H1 (cell line): Measurements from ENCODE around the gene OTOS. TPM values are rescaled to one million over a fixed set of nuclear protein-coding genes. Genes with fewer than 3 reads are reported as not detected.

Experiments
- CTCF ChIA-PET: fragments of 300-600 bp; sonication (Branson Sonifier 250); formaldehyde crosslinking; loops from one replicate; lab custom pipeline; 2021; ENCODE audit not compliant: partially characterized antibody; lab: Charles Lee
- POLR2A ChIA-PET: fragments of 300-600 bp; sonication (Branson Sonifier 250); formaldehyde crosslinking; loops from one replicate; lab custom pipeline; 2021; ENCODE audit warnings: inconsistent platforms; ENCODE audit not compliant: partially characterized antibody; lab: Charles Lee
- DNase-seq, 2 experiments: peaks; one replicate each; pipeline versions ENCODE4 v3.0.0 to v3.0.0-alpha.2; 2010 to 2022; ENCODE audit warnings: low spot score in 2 of 2, low read depth in 1 of 2, mixed read lengths in 1 of 2
- FAIRE-seq: peaks from 2 replicates; lab custom pipeline; 2011; peaks lifted over from hg19 to GRCh38; lab: Jason Lieb, UNC
- H2AFZ ChIP-seq: 2 replicates; pipeline ENCODE4 v1.8.1; 2012; ENCODE audit warnings: low read length, inconsistent platforms
- H2AK5ac ChIP-seq: 2 replicates; pipeline ENCODE4 v1.6.1; 2013; ENCODE audit warnings: low read depth, low read length
- H2BK120ac ChIP-seq: replicated peaks from 2 replicates; pipeline ENCODE3; 2013; ENCODE audit warnings: low read depth, low read length, inconsistent platforms
- H2BK12ac ChIP-seq: 2 replicates; pipeline ENCODE4 v1.6.1; 2013; ENCODE audit warnings: low read depth, low read length
- H2BK15ac ChIP-seq: 2 replicates; pipeline ENCODE4 v1.6.1; 2013; ENCODE audit warnings: low read length
- H2BK20ac ChIP-seq: 2 replicates; pipeline ENCODE4 v1.6.1; 2013; ENCODE audit warnings: low read length
- H2BK5ac ChIP-seq: 2 replicates; pipeline ENCODE4 v1.6.1; 2013; ENCODE audit warnings: low read depth, low read length
- H3K14ac ChIP-seq: 2 replicates; pipeline ENCODE4 v1.6.1; 2013; ENCODE audit warnings: inconsistent platforms; ENCODE audit not compliant: insufficient read length
- H3K18ac ChIP-seq: 2 replicates; pipeline ENCODE4 v1.6.1; 2013; ENCODE audit warnings: low read length; ENCODE audit errors: extremely low read depth
- H3K23ac ChIP-seq: 2 replicates; pipeline ENCODE4 v1.6.1; 2013; ENCODE audit warnings: inconsistent platforms; ENCODE audit not compliant: insufficient read length
- H3K23me2 ChIP-seq: 2 replicates; pipeline ENCODE4 v1.6.1; 2013; ENCODE audit warnings: low read depth, low read length
- H3K27ac ChIP-seq: 2 replicates; pipeline ENCODE4 v1.6.1; 2011; ENCODE audit warnings: low read depth, low read length, inconsistent platforms
- H3K27me3 ChIP-seq, 4 experiments: replicated peaks in 1 of 4; 1 replicate in 1 of 4; 2 replicates in 3 of 4; pipeline versions ENCODE4 v1.6.1 to v1.8.1; 2011 to 2013; ENCODE audit warnings: low read length in 3 of 4, mild to moderate bottlenecking in 3 of 4, inconsistent platforms in 2 of 4, mixed read lengths in 2 of 4, moderate library complexity in 1 of 4; ENCODE audit not compliant: control insufficient read depth in 3 of 4, insufficient read depth in 3 of 4; ENCODE audit errors: extremely low read depth in 1 of 4
- H3K36me3 ChIP-seq, 4 experiments: 2 replicates each; pipeline versions ENCODE4 v1.6.1 to v1.8.1; 2011 to 2013; ENCODE audit warnings: mild to moderate bottlenecking in 4 of 4, low read length in 3 of 4, moderate library complexity in 2 of 4, control low read depth in 1 of 4, inconsistent platforms in 1 of 4; ENCODE audit not compliant: insufficient read depth in 4 of 4, control insufficient read depth in 2 of 4
- H3K4ac ChIP-seq: replicated peaks from 2 replicates; pipeline ENCODE3; 2013; ENCODE audit warnings: low read length, low read depth, mixed read lengths, inconsistent platforms; ENCODE audit not compliant: insufficient read length
- H3K4me1 ChIP-seq, 4 experiments: replicated peaks in 1 of 4; 1 replicate in 1 of 4; 2 replicates in 3 of 4; pipeline versions ENCODE4 v1.6.1 to v1.8.1; 2011 to 2013; ENCODE audit warnings: low read length in 3 of 4, inconsistent platforms in 2 of 4, mixed read lengths in 1 of 4; ENCODE audit not compliant: insufficient read depth in 4 of 4, control insufficient read depth in 3 of 4
- H3K4me2 ChIP-seq, 2 experiments: 2 replicates each; pipeline versions ENCODE4 v1.6.1 to v1.8.1; 2011 to 2013; ENCODE audit warnings: low read depth in 2 of 2, low read length in 2 of 2, control low read depth in 1 of 2, inconsistent platforms in 1 of 2, mild to moderate bottlenecking in 1 of 2; ENCODE audit not compliant: insufficient read depth in 1 of 2
- H3K4me3 ChIP-seq, 4 experiments: fragments of 200-600, 300-600 bp in 1 of 4; sonication (generic), shearing (Covaris generic), sonication (Bioruptor Twin) in 1 of 4; 2 replicates each; pipeline versions ENCODE4 v1.5.1 to v1.8.1; 2011 to 2016; ENCODE audit warnings: low read length in 4 of 4, low read depth in 3 of 4, control low read depth in 2 of 4, inconsistent platforms in 2 of 4, mild to moderate bottlenecking in 2 of 4, mixed read lengths in 1 of 4, moderate library complexity in 1 of 4; ENCODE audit not compliant: insufficient read depth in 2 of 4; ENCODE audit errors: extremely low read depth in 1 of 4
- H3K56ac ChIP-seq: replicated peaks from 2 replicates; pipeline ENCODE3; 2013; ENCODE audit warnings: low read depth, mild to moderate bottlenecking, mixed read lengths, low read length, inconsistent platforms; ENCODE audit not compliant: insufficient read length
- H3K79me1 ChIP-seq: 2 replicates; pipeline ENCODE4 v1.6.1; 2013; ENCODE audit warnings: low read depth, low read length, control low read depth
- H3K79me2 ChIP-seq, 2 experiments: 2 replicates each; pipeline versions ENCODE4 v1.6.1 to v1.8.1; 2012 to 2013; ENCODE audit warnings: low read length in 2 of 2, mild to moderate bottlenecking in 2 of 2, inconsistent platforms in 1 of 2; ENCODE audit not compliant: insufficient read depth in 2 of 2, control insufficient read depth in 1 of 2
- H3K9ac ChIP-seq, 4 experiments: replicated peaks in 1 of 4; 1 replicate in 1 of 4; 2 replicates in 3 of 4; pipeline versions ENCODE4 v1.6.1 to v1.8.1; 2011 to 2013; ENCODE audit warnings: low read depth in 3 of 4, low read length in 3 of 4, control low read depth in 2 of 4, mild to moderate bottlenecking in 2 of 4, moderate library complexity in 2 of 4, inconsistent platforms in 1 of 4; ENCODE audit errors: extremely low read depth in 1 of 4
- H3K9me3 ChIP-seq, 2 experiments: 2 replicates each; pipeline versions ENCODE4 v1.6.1 to v1.8.1; 2012 to 2013; ENCODE audit warnings: mild to moderate bottlenecking in 2 of 2, moderate library complexity in 2 of 2, control low read depth in 1 of 2, inconsistent platforms in 1 of 2, low read depth in 1 of 2, low read length in 1 of 2, mixed read lengths in 1 of 2; ENCODE audit not compliant: insufficient read depth in 2 of 2
- H4K20me1 ChIP-seq, 2 experiments: replicated peaks in 1 of 2; 2 replicates each; pipeline versions ENCODE3 to v1.8.1; 2011 to 2013; ENCODE audit warnings: inconsistent platforms in 2 of 2, low read length in 2 of 2, mild to moderate bottlenecking in 1 of 2; ENCODE audit not compliant: insufficient read depth in 2 of 2, control insufficient read depth in 1 of 2
- H4K5ac ChIP-seq: 2 replicates; pipeline ENCODE4 v1.6.1; 2013; ENCODE audit warnings: low read length, low read depth, mixed read lengths, inconsistent platforms; ENCODE audit not compliant: insufficient read length
- H4K8ac ChIP-seq: 2 replicates; pipeline ENCODE4 v1.8.0; 2013; ENCODE audit warnings: mild to moderate bottlenecking, moderate library complexity, low read length, inconsistent platforms; ENCODE audit not compliant: insufficient read depth; ENCODE audit errors: extremely low read depth
- H4K91ac ChIP-seq: replicated peaks from 2 replicates; pipeline ENCODE3; 2013; ENCODE audit warnings: low read length, mixed read lengths, inconsistent platforms; ENCODE audit not compliant: insufficient read length
- ASH2L ChIP-seq: fragments of 200-600, 300-600 bp; sonication (generic); IDR thresholded peaks from one replicate; pipeline ENCODE4 v1.7.1; 2017; ENCODE audit warnings: low read length
- BACH1 ChIP-seq: IDR thresholded peaks from 2 replicates; pipeline ENCODE4 v1.6.1; 2012; ENCODE audit warnings: low read length, improper control_type of control experiment
- CHD2 ChIP-seq: IDR thresholded peaks from 2 replicates; pipeline ENCODE4 v1.6.1; 2012; ENCODE audit warnings: low read length, improper control_type of control experiment
- CTCF ChIP-seq, 3 experiments: IDR thresholded peaks; 1 replicate in 2 of 3; 2 replicates in 1 of 3; pipeline versions ENCODE4 v1.5.1 to v1.6.1; 2011; ENCODE audit warnings: low read length in 3 of 3, mild to moderate bottlenecking in 3 of 3, inconsistent platforms in 2 of 3, low read depth in 1 of 3, moderate library complexity in 1 of 3; ENCODE audit not compliant: insufficient read depth in 1 of 3; ENCODE audit errors: control extremely low read depth in 1 of 3
- KDM5A ChIP-seq: fragments of 200-600 bp; IDR thresholded peaks from 2 replicates; pipeline ENCODE4 v1.7.1; 2012; ENCODE audit warnings: mild to moderate bottlenecking, low read length, inconsistent platforms, mixed read lengths
- POU5F1 ChIP-seq: IDR thresholded peaks from 2 replicates; pipeline ENCODE4 v1.6.1; 2011; ENCODE audit warnings: low read depth, mild to moderate bottlenecking, low read length, moderate library complexity
- RAD21 ChIP-seq, 2 experiments: IDR thresholded peaks in 1 of 2; conservative IDR thresholded peaks in 1 of 2; 2 replicates each; pipeline ENCODE4 v1.6.1; 2011; ENCODE audit warnings: low read depth in 2 of 2, low read length in 2 of 2, improper control_type of control experiment in 1 of 2, inconsistent platforms in 1 of 2, mild to moderate bottlenecking in 1 of 2, moderate library complexity in 1 of 2
- RFX5 ChIP-seq: IDR thresholded peaks from 2 replicates; pipeline ENCODE4 v1.6.1; 2011; ENCODE audit warnings: low read depth, low read length, improper control_type of control experiment, borderline replicate concordance
- SRF ChIP-seq: IDR thresholded peaks from 2 replicates; pipeline ENCODE4 v1.6.1; 2011; ENCODE audit warnings: mild to moderate bottlenecking, low read depth, low read length, moderate library complexity
- YY1 ChIP-seq: IDR thresholded peaks from 2 replicates; pipeline ENCODE4 v1.6.1; 2011; ENCODE audit warnings: low read depth, mild to moderate bottlenecking, low read length
- WGBS, 2 experiments: shearing (Covaris generic) in 1 of 2; methylation state at CpG; one replicate each; pipeline versions ENCODE4 v1.1.6 to v1.1.7; 2013 to 2015; ENCODE audit warnings: low lambda C conversion rate in 2 of 2, mixed read lengths in 2 of 2, inconsistent platforms in 1 of 2, low coverage in 1 of 2, missing lambda C conversion rate in 1 of 2; ENCODE audit not compliant: insufficient replicate concordance in 2 of 2, insufficient coverage in 1 of 2, insufficient read length in 1 of 2; ENCODE audit errors: extremely low coverage in 1 of 2, missing lambda C conversion rate in 1 of 2; 5-methylcytosine and 5-hydroxymethylcytosine counted together
- polyA plus RNA-seq, 7 experiments: library from polyadenylated mRNA; depleted of rRNA in 3 of 7; stranded (reverse) in 5 of 7; unstranded in 2 of 7; fragments of >200 nt in 5 of 7; fragments of 200-250 nt in 2 of 7; gene quantifications; 1 replicate in 5 of 7; 2 replicates in 1 of 7; 4 replicates in 1 of 7; pipeline versions ENCODE4 v1.2.1 to v1.2.3, GENCODE V29; 2011 to 2013; ENCODE audit warnings: missing spikeins in 2 of 7, mixed read lengths in 2 of 7
- total RNA-seq: library from RNA; stranded (reverse); fragmentation: NEBNext Ultra II Directional; extraction: Animal tissue kit (Norgen Biotek cat#: 25700); gene quantifications from 2 replicates; pipeline ENCODE4 v1.2.1, GENCODE V29; 2021

OTOS gene
- total and polyA plus RNA-seq, 2 of the 8 experiments (the other 6 are each of a cell fraction or from before 2014, with no cell fraction given): 0.17 TPM; not detected in 1

- CTCF ChIA-PET: interaction anchor here (0.7 to 1.8 kb wide), 2 partner anchors 11 to 1347 kb away, joined by 3 to 9 read pairs; no protein-coding TSS in a partner anchor
- no peak for FAIRE-seq
- Histone ChIP-seq H3K56ac (no peak overlapping the region), H2BK15ac (no peak overlapping the region), H3K14ac (no peak overlapping the region), H2AFZ (no peak overlapping the region), H4K91ac (no peak overlapping the region), H2BK12ac (no peak overlapping the region), H3K23me2 (peaks cover 14% of the 10 kb centered on the region; the same call in 1 of the 2 replicates), H3K9me3 (no peaks in the 10 kb centered on the region), H3K4me3 (no peak overlapping the region), H4K8ac (no peak overlapping the region), H3K79me2 (peaks cover 13 to 23% of the 10 kb centered on the region in 2 experiments), H2BK120ac (no peak overlapping the region), H3K27ac (no peak overlapping the region), H4K5ac (no peak overlapping the region), H3K9ac (no peak overlapping the region; a peak in 1 of 7 replicates), H2AK5ac (no peak overlapping the region), H3K18ac (no peak overlapping the region), H2BK20ac (no peak overlapping the region), H3K4ac (no peak overlapping the region), H3K4me2 (no peak overlapping the region), H3K23ac (no peak overlapping the region), H4K20me1 (peaks cover 16% of the 10 kb centered on the region in 2 experiments), H2BK5ac (no peak overlapping the region), H3K36me3 (peaks cover 22 to 59% (median 53%) of the 10 kb centered on the region in 4 experiments), H3K4me1 (peaks cover 0 to 11% (median 9%) of the 10 kb centered on the region in 4 experiments; a peak in 6 of 7 replicates), H3K79me1 (peaks cover 10% of the 10 kb centered on the region), H3K27me3 (peaks cover 0 to 6% (median 5%) of the 10 kb centered on the region in 4 experiments; a peak in 5 of 7 replicates)
- no peak for DNase-seq
- POLR2A ChIA-PET: interaction anchor here (0.7 to 1.3 kb wide), 3 partner anchors 9 to 114 kb away, joined by 3 to 5 read pairs (median 4); no protein-coding TSS in a partner anchor
- 94% methylated on average over 22 of the region's 22 CpGs; no CpG with 5 or more reads in 1 of the 2 experiments for WGBS, 2 experiments
- TF ChIP-seq KDM5A (no peak), RFX5 (no peak), CHD2 (no peak), YY1 (no peak), RAD21 (IDR thresholded peaks at IDR 0.05 in 1 of 2, conservative IDR thresholded peaks at IDR 0.05 in 1 of 2; ENCODE audit: low read depth in 2 of 2, low read length in 2 of 2) (peak; percentile 16 to 36; a peak in 1 of 4 replicates), CTCF (IDR thresholded peaks at IDR 0.05; ENCODE audit: control extremely low read depth in 1 of 3, insufficient read depth in 1 of 3, low read depth in 1 of 3, low read length in 3 of 3) (peak; percentile 53 to 59 (median 59)), ASH2L (no peak), POU5F1 (no peak), SRF (no peak), BACH1 (no peak)
Measured at GRCh38 chr2:240131941-240132650, 8.4 kb downstream of the OTOS start.
